Pancreas (tissue), 10 donors: Measurements from ENCODE around the gene NGB. TPM values are rescaled to one million over a fixed set of nuclear protein-coding genes. Genes with fewer than 3 reads are reported as not detected.
A peak's percentile ranks its signal among the peaks of the same experiment; 100 is the strongest.

Experiments used
- ATAC-seq, 4 donors: fragments of 200-7000 bp; cut with Tn5 transposase; one replicate each; pipeline versions ENCODE4 v1.8.0 to v1.9.1; 2020; ENCODE audit warnings: mild to moderate bottlenecking in 4 of 4, moderate library complexity in 4 of 4
- DNase-seq, 6 donors: peaks; one replicate each; pipeline ENCODE4 v3.0.0-alpha.2; 2020
- FAIRE-seq: peaks from 2 replicates; lab custom pipeline; 2012; peaks lifted over from hg19 to GRCh38; lab: Jason Lieb, UNC
- H3K27ac ChIP-seq, 4 donors: fragments of 200-600 bp; sonication (generic); 1 replicate in 3 of 4; 2 replicates in 1 of 4; pipeline versions ENCODE4 v1.5.0 to v1.8.0; 2020
- H3K27me3 ChIP-seq, 4 donors: fragments of 200-600 bp; one replicate each; pipeline ENCODE4 v1.8.0; 2021
- H3K36me3 ChIP-seq, 3 donors: fragments of 200-600 bp; sonication (generic) in 1 of 3; one replicate each; pipeline versions ENCODE4 v1.5.0 to v1.8.0; 2020 to 2021
- H3K4me1 ChIP-seq, 3 donors: fragments of 200-600 bp; one replicate each; pipeline ENCODE4 v1.8.0; 2021
- H3K4me3 ChIP-seq, 4 donors: fragments of 200-600 bp; sonication (generic) in 2 of 4; one replicate each; pipeline versions ENCODE4 v1.5.0 to v1.8.0; 2020 to 2021
- H3K9me3 ChIP-seq, 4 donors: fragments of 200-600 bp; one replicate each; pipeline ENCODE4 v1.8.0; 2021
- CTCF ChIP-seq, 4 donors: fragments of 200-600 bp; sonication (generic) in 3 of 4; IDR thresholded peaks; one replicate each; pipeline versions ENCODE4 v1.5.0 to v1.8.0; 2021; ENCODE audit warnings: antibody characterized with exemption in 4 of 4
- WGBS, 2 donors: extraction: QIAGEN DNeasy Blood & Tissue Kit; methylation state at CpG; one replicate each; pipeline ENCODE4 v1.1.7; 2013; 5-methylcytosine and 5-hydroxymethylcytosine counted together
- intact Hi-C, 3 donors: fragments of 100-400 bp; cut with DNase I; formaldehyde crosslinking; loops; one replicate each; pipeline versions ENCODE4 v1.11.1 to v1.14.2; 2022
- polyA plus RNA-seq, 2 donors: library from polyadenylated mRNA; stranded (reverse); fragments of 200-250 nt; gene quantifications; one replicate each; pipeline ENCODE4 v1.2.3, GENCODE V29; 2013
- total RNA-seq, 6 donors: library from RNA; stranded (reverse); fragmentation: NEBNext Ultra II Directional in 4 of 6; extraction: Animal tissue kit (Norgen Biotek cat#: 25700) in 4 of 6; gene quantifications; one replicate each; pipeline versions ENCODE4 v1.2.1 to v1.2.4, GENCODE V29; 2021 to 2023
- donor health status: healthy with polysubstance abuse.
- donor health status: DM: no; HTN: no; CAD: no; lungs with moderate emphysema.
- donor health status: DM: no; HTN: no; CAD: no.
- donor health status: control.
- donor health status: control.
- donor health status: Bipolar disorder and iron deficiency.
- donor health status: DM: yes; HTN: yes; CAD: no.
- donor health status: DM: no; HTN: no; CAD: no.
- donor health status: DM: no; HTN: no; CAD: no.
- donor health status: DM: yes; HTN: yes; CAD: no.

The NGB gene
- total and polyA plus RNA-seq, 8 donors = 0.13 to 3.4 (median 0.37) TPM; not detected in 3

DNA sequence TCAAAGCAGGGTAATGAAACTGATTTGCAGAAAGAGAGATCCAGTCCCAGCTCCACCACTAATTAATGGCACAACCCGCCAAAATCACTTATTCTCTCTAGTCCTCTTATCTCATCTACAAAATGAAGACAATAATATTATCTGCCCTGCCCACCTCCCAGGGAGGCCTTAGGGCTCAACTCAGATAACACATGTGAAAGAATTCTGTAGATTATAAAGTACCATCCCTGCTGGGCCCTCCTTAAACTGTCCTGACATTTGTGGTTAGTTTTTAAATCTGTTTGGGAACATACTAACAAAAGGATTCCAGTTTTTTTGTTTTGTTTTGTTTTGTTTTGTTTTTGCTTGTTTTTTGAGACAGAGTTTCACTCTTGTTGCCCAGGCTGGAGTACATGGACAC lies 42.4 kb upstream of the NGB start:
- ATAC-seq = no peak
- intact Hi-C loops = loop anchor here in 1 of 3 donors (10.0 kb wide), 1 partner anchor 159 kb away; no protein-coding TSS in a partner anchor

DNA sequence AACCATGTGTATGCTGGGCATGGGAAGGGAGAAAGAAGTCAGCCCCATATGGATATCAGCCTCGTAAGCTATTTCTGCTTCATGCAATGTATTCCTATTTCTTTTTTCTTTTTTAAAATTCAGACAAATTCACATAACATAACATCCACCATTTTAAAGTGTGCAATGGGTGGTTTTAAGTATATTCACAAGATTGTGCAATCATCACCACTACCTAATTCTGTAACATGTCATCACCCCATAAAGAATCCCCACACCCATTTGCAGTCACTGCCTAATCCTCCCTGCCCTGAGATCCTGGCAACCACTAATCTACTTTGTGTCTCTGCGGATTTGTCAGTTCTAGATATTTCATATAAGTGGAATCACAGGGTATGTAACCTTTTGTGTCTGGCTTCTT lies 40.2 kb upstream of the NGB start:
- TF ChIP-seq CTCF (IDR thresholded peaks at IDR 0.05) = no peak
- no peak overlapping the region for H3K27ac ChIP-seq
- no peaks in the 10 kb centered on the region for H3K9me3 ChIP-seq
- H3K4me3 ChIP-seq = no peak overlapping the region
- DNase-seq = no peak
- intact Hi-C loops = loop anchor here in 1 of 3 donors (10.0 kb wide), 1 partner anchor 156 kb away; no protein-coding TSS in a partner anchor
- no peak for ATAC-seq
- peaks cover 0 to 4% (median 0%) of the 10 kb centered on the region in 3 donors for H3K4me1 ChIP-seq
- no peaks in the 10 kb centered on the region for H3K27me3 ChIP-seq
- H3K36me3 ChIP-seq = no peaks in the 10 kb centered on the region
- FAIRE-seq = no peak
- 91 to 94% methylated on average over 2 of the region's 2 CpGs for WGBS, 2 donors

More for the DNA sequence above, 42.4 kb upstream of the NGB start:
- H3K27me3 ChIP-seq = no peaks in the 10 kb centered on the region
- WGBS, 2 donors = 69 to 78% methylated on average over 1 of the region's 1 CpG
- DNase-seq (no peak), FAIRE-seq (no peak)
- no peak overlapping the region for H3K4me3 ChIP-seq
- H3K4me1 ChIP-seq = peaks cover 0 to 7% (median 0%) of the 10 kb centered on the region in 3 donors
- no peak for TF ChIP-seq CTCF (IDR thresholded peaks at IDR 0.05)
- no peak overlapping the region for H3K27ac ChIP-seq
- H3K36me3 ChIP-seq = no peaks in the 10 kb centered on the region
- H3K9me3 ChIP-seq = no peaks in the 10 kb centered on the region

GRCh38 chr14:77310026-77310425 lies 39.0 kb upstream of the NGB start:
- FAIRE-seq = no peak
- Histone ChIP-seq H3K9me3 (no peaks in the 10 kb centered on the region), H3K4me3 (no peak overlapping the region), H3K4me1 (no peaks in the 10 kb centered on the region), H3K27ac (no peak overlapping the region), H3K36me3 (no peaks in the 10 kb centered on the region), H3K27me3 (no peaks in the 10 kb centered on the region)
- no peak for ATAC-seq
- TF ChIP-seq CTCF (IDR thresholded peaks at IDR 0.05) = no peak
- intact Hi-C loops = loop anchor here in 1 of 3 donors (10.0 kb wide), 1 partner anchor 155 kb away; no protein-coding TSS in a partner anchor
- no peak for DNase-seq
- 82 to 86% methylated on average over 4 of the region's 4 CpGs for WGBS, 2 donors

DNA sequence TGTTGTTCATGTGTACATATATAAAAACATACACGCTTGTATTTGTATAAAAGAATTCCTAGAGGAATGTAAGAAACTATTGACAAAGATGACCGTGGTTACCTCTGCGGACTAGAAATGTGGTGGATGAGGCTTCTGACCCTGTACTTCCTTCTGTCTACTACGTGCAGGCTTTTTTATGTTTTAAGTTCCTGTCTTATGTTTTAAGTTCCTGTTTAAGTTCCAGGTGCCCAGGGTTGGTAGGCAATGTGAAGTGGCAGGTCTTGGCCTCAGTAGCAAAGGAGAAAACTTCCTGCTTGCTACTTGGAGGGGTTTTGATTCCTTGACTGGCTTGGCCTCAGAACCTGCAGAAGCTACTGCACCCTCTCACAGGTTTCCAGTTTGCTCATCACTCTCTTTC lies 38.1 kb upstream of the NGB start:
- no peak for TF ChIP-seq CTCF (IDR thresholded peaks at IDR 0.05)
- intact Hi-C loops = no loop called here
- DNase-seq = no peak
- WGBS, 2 donors = 89 to 94% methylated on average over 4 of the region's 4 CpGs
- FAIRE-seq = no peak
- H3K4me1 ChIP-seq = no peaks in the 10 kb centered on the region
- H3K4me3 ChIP-seq = no peak overlapping the region
- ATAC-seq = no peak
- H3K9me3 ChIP-seq = no peaks in the 10 kb centered on the region
- H3K27ac ChIP-seq = no peak overlapping the region
- H3K36me3 ChIP-seq = no peaks in the 10 kb centered on the region
- no peaks in the 10 kb centered on the region for H3K27me3 ChIP-seq

GRCh38 chr14:77306851-77307496 lies 36.0 kb upstream of the NGB start:
- Histone ChIP-seq H3K9me3 (no peaks in the 10 kb centered on the region), H3K27ac (no peak overlapping the region), H3K36me3 (no peaks in the 10 kb centered on the region), H3K4me3 (no peak overlapping the region), H3K27me3 (no peaks in the 10 kb centered on the region), H3K4me1 (no peaks in the 10 kb centered on the region)
- FAIRE-seq (no peak), ATAC-seq (peak in 1 of 4 donors; percentile 49), DNase-seq (no peak)
- intact Hi-C loops = no loop called here
- 68 to 76% methylated on average over 3 of the region's 3 CpGs for WGBS, 2 donors
- TF ChIP-seq CTCF (IDR thresholded peaks at IDR 0.05) = no peak
